Renal cortex interstitium (tissue), 11 donors: ENCODE measurements around the gene CTXND1. TPM values are rescaled to one million over a fixed set of nuclear protein-coding genes. Genes with fewer than 3 reads are reported as not detected.

Experiments
- DNase-seq, 11 donors: peaks; one replicate each; pipeline ENCODE4 v3.0.0-alpha.2; 2013; ENCODE audit warnings: low read depth in 9 of 11, low spot score in 4 of 11; ENCODE audit errors: extremely low read depth in 1 of 11
- polyA plus RNA-seq, 3 donors: library from polyadenylated mRNA; unstranded; fragments of 120-200 nt; gene quantifications; one replicate each; pipeline ENCODE4 v1.2.1, GENCODE V29; 2013; ENCODE audit not compliant: insufficient read length in 3 of 3

The CTXND1 gene
- polyA plus RNA-seq, 3 donors, result 7.4 to 12.0 (median 11.7) TPM

DNA sequence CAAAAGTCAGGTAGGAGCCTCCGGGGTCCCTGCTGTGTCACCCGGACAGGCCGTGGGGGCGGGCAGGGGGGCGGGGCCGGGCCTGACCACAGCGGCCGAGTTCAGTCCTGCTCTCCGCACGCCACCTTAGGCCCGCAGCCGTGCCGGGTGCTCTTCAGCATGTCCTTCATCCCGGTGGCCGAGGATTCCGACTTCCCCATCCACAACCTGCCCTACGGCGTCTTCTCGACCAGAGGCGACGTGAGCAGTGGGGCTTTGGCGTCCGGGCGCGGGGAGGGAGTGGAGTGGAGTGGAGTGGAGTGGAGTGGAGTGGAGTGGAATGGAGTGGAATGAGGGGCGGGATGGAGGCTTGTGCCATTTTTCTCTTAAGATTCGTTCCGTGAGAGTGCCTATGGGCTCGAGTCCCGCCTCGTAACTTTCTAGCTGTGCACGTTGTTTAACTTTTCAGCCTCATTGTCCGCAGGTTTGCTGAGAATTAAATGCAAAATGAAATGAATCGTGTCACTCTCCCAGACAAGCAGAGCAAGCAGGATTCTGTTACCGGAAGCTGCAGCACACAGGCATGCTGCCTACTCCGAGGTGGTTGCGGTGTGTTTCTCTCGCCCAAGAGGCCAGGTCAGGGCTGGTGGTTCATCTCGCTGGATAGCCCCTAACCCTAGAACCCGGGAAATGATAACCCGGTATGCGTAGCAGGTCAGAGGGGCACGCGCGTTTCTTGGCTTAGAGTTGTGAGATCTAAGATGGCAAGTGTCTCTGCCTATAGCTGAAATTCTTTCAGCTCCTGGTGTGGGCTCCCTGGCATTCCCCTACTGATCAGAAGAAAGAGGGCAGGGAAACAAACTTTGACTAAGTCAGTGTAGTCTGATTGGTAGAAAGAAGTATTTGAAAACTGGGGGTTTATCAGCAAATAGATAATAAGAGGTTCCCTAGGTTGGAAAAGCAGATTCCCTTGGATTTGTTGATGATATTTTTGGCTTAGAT is 98.8 kb downstream of the CTXND1 start, which contains the start of gene FAH:
Gene FAH, plus strand, starts transcription at position 104 of the 981 bp plus-strand sequence. Its CDS starts 56 bp downstream, at position 160.
- DNase-seq, result peak in 9 of 11 donors; percentile 17 to 58 (median 39)

DNA sequence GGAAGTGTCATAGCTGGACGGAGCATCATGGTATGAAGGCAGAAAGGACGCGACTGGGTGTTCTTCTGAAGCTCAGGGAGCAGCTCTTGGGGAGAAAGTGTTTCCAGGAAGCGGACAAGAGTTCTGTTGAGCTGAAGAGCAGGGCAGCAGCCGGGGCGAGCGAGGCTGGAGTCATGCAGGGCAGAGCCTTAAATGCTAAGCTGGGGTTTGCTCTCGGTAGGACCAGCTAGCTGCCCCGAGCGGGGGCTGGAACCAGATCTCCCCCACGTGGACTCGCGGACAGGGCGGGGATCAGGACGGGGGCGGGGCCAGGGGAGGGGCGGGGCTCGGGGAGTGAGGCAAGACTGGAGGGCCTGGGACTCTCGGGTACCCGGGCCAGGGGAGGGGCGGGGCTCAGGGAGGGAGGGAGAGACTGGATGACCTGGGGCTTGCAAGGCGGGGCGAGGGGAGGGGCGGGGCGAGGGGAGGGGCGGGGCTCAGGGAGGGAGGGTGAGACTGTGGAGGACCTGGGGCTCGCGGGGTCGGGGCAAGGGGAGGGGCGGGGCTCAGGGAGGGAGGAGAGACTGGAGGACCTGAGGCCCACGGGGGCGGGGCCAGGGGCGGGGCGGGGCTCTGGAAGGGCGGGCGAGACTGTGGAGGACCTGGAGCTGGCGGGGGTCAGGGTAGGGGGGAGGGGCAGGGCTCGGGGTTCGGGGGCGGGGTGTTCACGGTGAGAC is 99.7 kb downstream of the CTXND1 start:
- DNase-seq, result peak in 10 of 11 donors; percentile 59 to 91 (median 78)

DNA sequence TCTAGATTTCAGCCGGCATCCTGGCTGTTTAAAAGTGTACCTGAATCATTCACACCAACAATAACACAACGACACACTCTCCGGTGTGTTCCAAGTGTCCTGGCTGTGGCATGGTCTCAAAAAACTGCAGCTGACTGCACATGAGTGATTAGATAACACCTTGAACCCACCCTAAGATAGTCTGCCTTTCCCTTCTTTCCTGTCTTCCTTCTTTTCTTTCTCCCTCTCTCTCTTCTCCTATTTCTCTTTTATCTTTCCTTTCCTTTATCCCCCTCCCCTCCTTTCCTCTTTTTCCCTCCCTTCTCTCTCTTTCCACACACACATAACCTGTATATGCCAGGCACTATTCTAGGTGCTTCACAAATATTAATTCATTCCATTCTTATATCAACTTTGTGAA is 100.4 kb downstream of the CTXND1 start:
- DNase-seq, result no peak

DNA sequence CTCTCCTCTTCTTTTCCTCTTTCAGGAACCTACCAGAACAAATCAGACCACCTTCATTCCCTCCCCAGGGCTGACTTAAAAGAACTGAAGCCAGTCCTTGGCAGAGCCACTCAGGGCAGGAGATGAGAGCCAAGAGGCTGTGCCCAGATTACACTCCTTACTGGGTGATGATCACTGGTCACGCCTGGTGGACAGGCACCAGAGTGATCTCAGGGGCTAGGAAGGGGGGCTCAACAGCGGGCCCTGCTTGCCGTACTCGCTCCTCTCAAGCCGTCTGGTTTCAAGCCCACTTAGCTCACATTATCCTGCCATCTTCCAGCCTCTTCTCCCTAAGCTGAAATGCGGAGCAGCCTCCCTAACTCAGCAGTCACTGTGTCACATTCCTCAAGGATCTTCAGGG is 100.9 kb downstream of the CTXND1 start:
- DNase-seq, result no peak

Other genes with a start within 250 kb of the CTXND1 start
- 100 to 1,000 TPM; 116 to 127 (median 118) TPM for gene ZFAND6, start 192.5 kb downstream of the CTXND1 start, polyA plus RNA-seq
- 10 to 100 TPM; 39.1 to 44.2 (median 39.3) TPM for gene FAH, start 99.2 kb downstream of the CTXND1 start, polyA plus RNA-seq
- gene ARNT2, start 152.2 kb upstream of the CTXND1 start, polyA plus RNA-seq, result 10 to 100 TPM; 58.3 to 63.3 (median 59.3) TPM